Progenitor cell of endocrine pancreas (in vitro differentiated cells): ENCODE measurements around the gene RAB31. TPM values are rescaled to one million over a fixed set of nuclear protein-coding genes. Genes with fewer than 3 reads are reported as not detected.

Source experiments
- DNase-seq: peaks from one replicate; pipeline ENCODE4 v3.0.0; 2021; ENCODE audit warnings: low spot score; ENCODE audit not compliant: unreplicated experiment
- H3K27ac Mint-ChIP-seq: 2 replicates; pipeline ENCODE4 v1.8.0; 2021; ENCODE audit warnings: mild to moderate bottlenecking, moderate library complexity, mixed read lengths
- H3K27me3 Mint-ChIP-seq: 2 replicates; pipeline ENCODE4 v1.8.0; 2021; ENCODE audit warnings: mixed read lengths
- H3K36me3 Mint-ChIP-seq: 2 replicates; pipeline ENCODE4 v1.8.0; 2022; ENCODE audit warnings: mixed read lengths; ENCODE audit not compliant: insufficient read depth
- H3K4me1 Mint-ChIP-seq: 2 replicates; pipeline ENCODE4 v1.8.0; 2021; ENCODE audit warnings: low read depth, mixed read lengths
- H3K4me3 Mint-ChIP-seq: 2 replicates; pipeline ENCODE4 v1.8.0; 2021; ENCODE audit warnings: low read depth, mild to moderate bottlenecking, moderate library complexity, mixed read lengths
- H3K9me3 Mint-ChIP-seq: 2 replicates; pipeline ENCODE4 v1.8.0; 2021; ENCODE audit warnings: low read depth, mixed read lengths
- total RNA-seq: library from RNA; stranded (reverse); gene quantifications from 2 replicates; pipeline ENCODE4 v1.2.1, GENCODE V29; 2021
- TF ChIP-seq, protein P1 (sequence below): fragments of 200-600 bp; sonication (generic); IDR thresholded peaks from one replicate; pipeline ENCODE4 v1.5.0; 2021; ENCODE audit warnings: antibody characterized with exemption, mild to moderate bottlenecking; ENCODE audit not compliant: unreplicated experiment

Gene RAB31
- total RNA-seq, 1 donor from 2014 or later: 2.9 TPM

DNA sequence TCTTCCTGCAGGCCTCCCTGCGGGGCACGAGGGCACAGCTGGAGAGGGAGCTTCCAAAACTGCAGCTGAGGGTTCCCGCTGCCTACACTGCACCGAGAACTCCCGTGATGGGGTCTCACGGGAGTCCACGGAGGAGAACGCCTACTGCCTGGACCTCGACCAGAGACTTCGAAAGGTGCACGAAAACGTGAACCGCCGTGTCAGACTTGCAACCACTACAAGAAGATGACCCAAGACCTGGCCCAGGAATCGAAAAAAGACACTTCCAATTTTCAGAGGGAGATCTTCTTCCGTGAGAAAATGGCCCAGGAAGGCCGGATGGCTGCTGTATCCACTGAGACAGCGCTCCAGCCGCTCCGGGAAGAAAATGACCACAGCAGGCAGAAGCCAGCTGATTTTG lies 124.8 kb downstream of the RAB31 start:
- peaks cover 14% of the 10 kb centered on the region for H3K4me1 Mint-ChIP-seq
- no peak for DNase-seq
- TF ChIP-seq, protein P1, sequence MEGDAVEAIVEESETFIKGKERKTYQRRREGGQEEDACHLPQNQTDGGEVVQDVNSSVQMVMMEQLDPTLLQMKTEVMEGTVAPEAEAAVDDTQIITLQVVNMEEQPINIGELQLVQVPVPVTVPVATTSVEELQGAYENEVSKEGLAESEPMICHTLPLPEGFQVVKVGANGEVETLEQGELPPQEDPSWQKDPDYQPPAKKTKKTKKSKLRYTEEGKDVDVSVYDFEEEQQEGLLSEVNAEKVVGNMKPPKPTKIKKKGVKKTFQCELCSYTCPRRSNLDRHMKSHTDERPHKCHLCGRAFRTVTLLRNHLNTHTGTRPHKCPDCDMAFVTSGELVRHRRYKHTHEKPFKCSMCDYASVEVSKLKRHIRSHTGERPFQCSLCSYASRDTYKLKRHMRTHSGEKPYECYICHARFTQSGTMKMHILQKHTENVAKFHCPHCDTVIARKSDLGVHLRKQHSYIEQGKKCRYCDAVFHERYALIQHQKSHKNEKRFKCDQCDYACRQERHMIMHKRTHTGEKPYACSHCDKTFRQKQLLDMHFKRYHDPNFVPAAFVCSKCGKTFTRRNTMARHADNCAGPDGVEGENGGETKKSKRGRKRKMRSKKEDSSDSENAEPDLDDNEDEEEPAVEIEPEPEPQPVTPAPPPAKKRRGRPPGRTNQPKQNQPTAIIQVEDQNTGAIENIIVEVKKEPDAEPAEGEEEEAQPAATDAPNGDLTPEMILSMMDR: no peak
- no peak overlapping the region for H3K4me3 Mint-ChIP-seq
- no peaks in the 10 kb centered on the region for H3K36me3 Mint-ChIP-seq
- H3K27ac Mint-ChIP-seq: no peak overlapping the region
- H3K27me3 Mint-ChIP-seq: peaks cover 16% of the 10 kb centered on the region
- H3K9me3 Mint-ChIP-seq: no peaks in the 10 kb centered on the region

DNA sequence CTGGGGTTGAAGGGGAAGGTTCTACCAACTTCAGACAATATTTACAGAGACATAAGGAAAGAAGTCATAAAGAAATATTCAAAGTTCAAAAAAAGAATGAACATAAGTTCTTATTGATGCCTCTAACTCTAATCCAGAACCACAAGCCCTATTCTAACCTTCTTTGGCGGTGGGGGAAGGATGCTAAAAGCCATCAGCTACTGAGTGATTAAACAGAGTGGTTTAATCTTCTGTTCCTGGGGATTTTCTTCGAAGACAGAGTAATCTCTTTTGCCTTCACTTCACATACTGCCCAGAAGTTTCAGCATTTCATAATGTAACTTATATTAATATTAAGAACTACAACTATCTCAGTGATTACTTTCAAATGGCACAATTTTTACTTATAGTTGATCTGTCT lies 126.5 kb downstream of the RAB31 start:
- Mint-ChIP-seq H3K4me1 (peaks cover 13% of the 10 kb centered on the region), H3K36me3 (no peaks in the 10 kb centered on the region), H3K27ac (no peak overlapping the region)

DNA sequence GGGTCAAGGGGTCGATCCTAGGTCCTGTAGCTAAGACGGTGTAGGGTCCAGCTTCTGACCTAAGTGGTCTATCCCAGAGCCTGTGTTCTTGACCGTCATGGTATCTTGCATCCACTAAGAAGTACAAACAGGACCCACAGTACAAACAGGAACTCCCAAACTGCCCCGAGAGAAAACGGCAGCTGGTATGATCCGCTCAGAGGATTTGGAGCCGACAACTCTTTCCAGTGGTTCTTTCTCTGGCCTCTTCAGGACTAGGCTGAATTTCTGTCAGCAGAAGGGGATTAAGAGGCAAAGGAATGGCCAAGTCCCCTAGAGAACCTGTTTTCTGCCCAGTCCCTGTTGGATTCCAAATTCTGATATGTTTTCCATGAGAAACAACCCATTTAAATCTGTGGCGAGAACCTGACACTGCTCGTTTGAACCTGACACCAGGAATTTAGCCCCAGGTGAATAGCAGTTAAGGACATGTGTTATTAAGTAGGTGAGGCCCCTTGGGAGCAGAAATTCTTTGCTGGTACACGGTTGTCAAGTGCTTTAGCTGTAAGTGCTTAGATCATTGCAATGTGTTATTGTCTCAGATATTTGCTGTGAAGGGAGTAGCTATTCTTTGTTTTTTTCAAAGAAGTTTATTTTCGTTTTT lies 127.1 kb downstream of the RAB31 start:
- no peak for DNase-seq
- H3K4me1 Mint-ChIP-seq: peaks cover 13% of the 10 kb centered on the region
- TF ChIP-seq, protein P1: no peak
- no peaks in the 10 kb centered on the region for H3K36me3 Mint-ChIP-seq
- peak overlapping the region; percentile 81 for H3K27ac Mint-ChIP-seq
- H3K9me3 Mint-ChIP-seq: no peaks in the 10 kb centered on the region
- no peak overlapping the region for H3K4me3 Mint-ChIP-seq
- peaks cover 34% of the 10 kb centered on the region for H3K27me3 Mint-ChIP-seq

More for the DNA sequence above, 126.5 kb downstream of the RAB31 start:
- no peaks in the 10 kb centered on the region for H3K9me3 Mint-ChIP-seq
- peaks cover 29% of the 10 kb centered on the region for H3K27me3 Mint-ChIP-seq
- TF ChIP-seq, protein P1: no peak
- H3K4me3 Mint-ChIP-seq: no peak overlapping the region
- DNase-seq: no peak

- no peak for DNase-seq
- no peaks in the 10 kb centered on the region for H3K36me3 Mint-ChIP-seq
- peak overlapping the region; percentile 73 for H3K27ac Mint-ChIP-seq
- no peaks in the 10 kb centered on the region for H3K9me3 Mint-ChIP-seq
- peaks cover 34% of the 10 kb centered on the region for H3K27me3 Mint-ChIP-seq
- peaks cover 13% of the 10 kb centered on the region for H3K4me1 Mint-ChIP-seq
- no peak overlapping the region for H3K4me3 Mint-ChIP-seq
- TF ChIP-seq, protein P1: no peak
These were observed 127.7 kb downstream of the RAB31 start for GRCh38 chr18:9835825-9836224.

- TF ChIP-seq, protein P1: no peak
- Mint-ChIP-seq H3K4me1 (peaks cover 13% of the 10 kb centered on the region), H3K36me3 (no peaks in the 10 kb centered on the region), H3K27me3 (peaks cover 29% of the 10 kb centered on the region), H3K9me3 (no peaks in the 10 kb centered on the region), H3K4me3 (no peak overlapping the region), H3K27ac (no peak overlapping the region)
- no peak for DNase-seq
These were observed 130.2 kb downstream of the RAB31 start for GRCh38 chr18:9838144-9838877.
